Heart left ventricle (tissue), 13 donors: ENCODE data around the gene PSMA2.

Experiments used
- POLR2A ChIP-seq, 2 donors: fragments of 450-650 bp; IDR thresholded peaks; one replicate each; pipeline ENCODE4 v1.6.1; 2017; ENCODE audit warnings: antibody characterized with exemption in 2 of 2, mild to moderate bottlenecking in 2 of 2, moderate library complexity in 2 of 2
- TF ChIP-seq, protein P1 (sequence below), 12 donors: fragments of 200-600 bp; sonication (generic) in 4 of 12; IDR thresholded peaks; one replicate each; pipeline versions ENCODE4 v1.5.0 to v1.8.0; 2018 to 2022; ENCODE audit warnings: antibody characterized with exemption in 12 of 12, mild to moderate bottlenecking in 5 of 12
- donor health status: ischemic (EF 13 %, LVEDD 7.1; RV severe dilation, severe dysfunction).
- donor health status: DM: no; HTN: yes; CAD: no.
- donor health status: DM: no; HTN: no; CAD: no.
- donor health status: ischemic (EF 25% LVEDD 6.9; RV normal size, moderate dysfunction).
- donor health status: ischemic (EF 25% LVEDD 5.7; RV mildly dilated, moderate dysfunction).
- donor health status: ischemic (EF 35%, LVEDD 5.7; RV mildly dilated, moderate dysfunction).
- donor health status: nonischemic (EF 11% LVEDD 7.7; RV severe dilation, severe dysfunction).
- donor health status: DM: yes; HTN: yes; CAD: no.
- donor health status: PGD.
- donor health status: ischemic (EF 29% LVEDD 5.4; RV normal size, mild dysfunction).
- donor health status: nonischemic (EF 23%, LVEDD 6.1; RV moderate dilation, normal function).

DNA sequence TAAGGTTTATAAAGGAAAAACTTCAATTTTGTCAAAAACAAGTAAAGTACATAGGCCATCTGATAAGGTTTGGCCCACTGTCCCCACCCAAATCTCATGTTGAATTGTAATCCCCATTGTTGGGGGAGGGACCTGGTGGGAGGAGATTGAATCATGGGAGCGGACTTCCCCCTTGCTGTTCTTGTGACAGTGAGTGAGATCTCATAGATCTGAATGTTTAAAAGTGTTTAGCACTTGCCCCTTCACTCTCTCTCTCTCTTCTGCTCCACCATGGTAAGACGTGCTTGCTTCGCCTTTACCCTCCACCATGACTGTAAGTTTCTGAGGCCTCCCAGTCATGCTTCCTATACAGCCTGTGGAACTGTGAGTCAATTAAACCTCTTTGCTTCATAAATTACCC, 18.4 kb upstream of the PSMA2 start:
- TF ChIP-seq, protein P1, sequence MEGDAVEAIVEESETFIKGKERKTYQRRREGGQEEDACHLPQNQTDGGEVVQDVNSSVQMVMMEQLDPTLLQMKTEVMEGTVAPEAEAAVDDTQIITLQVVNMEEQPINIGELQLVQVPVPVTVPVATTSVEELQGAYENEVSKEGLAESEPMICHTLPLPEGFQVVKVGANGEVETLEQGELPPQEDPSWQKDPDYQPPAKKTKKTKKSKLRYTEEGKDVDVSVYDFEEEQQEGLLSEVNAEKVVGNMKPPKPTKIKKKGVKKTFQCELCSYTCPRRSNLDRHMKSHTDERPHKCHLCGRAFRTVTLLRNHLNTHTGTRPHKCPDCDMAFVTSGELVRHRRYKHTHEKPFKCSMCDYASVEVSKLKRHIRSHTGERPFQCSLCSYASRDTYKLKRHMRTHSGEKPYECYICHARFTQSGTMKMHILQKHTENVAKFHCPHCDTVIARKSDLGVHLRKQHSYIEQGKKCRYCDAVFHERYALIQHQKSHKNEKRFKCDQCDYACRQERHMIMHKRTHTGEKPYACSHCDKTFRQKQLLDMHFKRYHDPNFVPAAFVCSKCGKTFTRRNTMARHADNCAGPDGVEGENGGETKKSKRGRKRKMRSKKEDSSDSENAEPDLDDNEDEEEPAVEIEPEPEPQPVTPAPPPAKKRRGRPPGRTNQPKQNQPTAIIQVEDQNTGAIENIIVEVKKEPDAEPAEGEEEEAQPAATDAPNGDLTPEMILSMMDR (IDR thresholded peaks at IDR 0.05): no peak
- TF ChIP-seq POLR2A (IDR thresholded peaks at IDR 0.05): no peak
